Keratinocyte (primary cell): ENCODE data around the gene NFYC. TPM values are rescaled to one million over a fixed set of nuclear protein-coding genes. Genes with fewer than 3 reads are reported as not detected.

Experiments used
- DNase-seq: peaks from one replicate; pipeline ENCODE4 v3.0.0-alpha.2; 2011; ENCODE audit warnings: low read depth, missing footprints, low spot score
- FAIRE-seq: peaks from 2 replicates; lab custom pipeline; 2011; peaks lifted over from hg19 to GRCh38; lab: Jason Lieb, UNC
- H2AFZ ChIP-seq: 2 replicates; pipeline ENCODE4 v1.6.0; 2012; ENCODE audit warnings: low read length, control low read depth, inconsistent platforms; ENCODE audit not compliant: control insufficient read depth
- H3K27ac ChIP-seq: 2 replicates; pipeline ENCODE4 v1.5.1; 2011; ENCODE audit warnings: low read length; ENCODE audit not compliant: control insufficient read depth, insufficient read depth
- H3K27me3 ChIP-seq: 3 replicates; pipeline ENCODE4 v1.6.0; 2011; ENCODE audit warnings: low read length; ENCODE audit not compliant: control insufficient read depth, insufficient read depth; ENCODE audit errors: extremely low read depth
- H3K36me3 ChIP-seq, 2 experiments: 2 replicates in 1 of 2; 3 replicates in 1 of 2; pipeline ENCODE4 v1.5.1; 2011; ENCODE audit warnings: low read length in 2 of 2, mild to moderate bottlenecking in 1 of 2; ENCODE audit not compliant: control insufficient read depth in 2 of 2, insufficient read depth in 2 of 2; ENCODE audit errors: extremely low read depth in 1 of 2
- H3K4me1 ChIP-seq: 3 replicates; pipeline ENCODE4 v1.5.1; 2011; ENCODE audit warnings: low read length; ENCODE audit not compliant: control insufficient read depth, insufficient read depth; ENCODE audit errors: extremely low read depth
- H3K4me2 ChIP-seq: 3 replicates; pipeline ENCODE4 v1.6.0; 2011; ENCODE audit warnings: low read depth, low read length; ENCODE audit not compliant: control insufficient read depth, insufficient read depth; ENCODE audit errors: extremely low read depth
- H3K4me3 ChIP-seq, 3 experiments: fragments of 200-600 bp in 1 of 3; sonication (generic) in 1 of 3; 2 replicates in 2 of 3; 3 replicates in 1 of 3; pipeline ENCODE4 v1.5.1; 2011 to 2016; ENCODE audit warnings: low read length in 3 of 3, mild to moderate bottlenecking in 3 of 3, control low read depth in 2 of 3, inconsistent platforms in 1 of 3, low read depth in 1 of 3, mixed read lengths in 1 of 3, mixed run types in 1 of 3, moderate library complexity in 1 of 3; ENCODE audit not compliant: control insufficient read depth in 2 of 3, insufficient read depth in 2 of 3; ENCODE audit errors: extremely low read depth in 1 of 3
- H3K79me2 ChIP-seq: 2 replicates; pipeline ENCODE4 v1.6.0; 2012; ENCODE audit warnings: low read length; ENCODE audit not compliant: control insufficient read depth, insufficient read depth
- H3K9ac ChIP-seq: 3 replicates; pipeline ENCODE4 v1.6.0; 2011; ENCODE audit warnings: low read length; ENCODE audit not compliant: control insufficient read depth, insufficient read depth; ENCODE audit errors: extremely low read depth
- H3K9me1 ChIP-seq: 3 replicates; pipeline ENCODE4 v1.6.0; 2011; ENCODE audit warnings: low read length; ENCODE audit not compliant: control insufficient read depth, insufficient read depth; ENCODE audit errors: extremely low read depth
- H3K9me3 ChIP-seq: 2 replicates; pipeline ENCODE4 v1.5.1; 2012; ENCODE audit warnings: low read depth, low read length; ENCODE audit not compliant: control insufficient read depth
- H4K20me1 ChIP-seq: 3 replicates; pipeline ENCODE4 v1.6.0; 2011; ENCODE audit warnings: low read length; ENCODE audit not compliant: control insufficient read depth, insufficient read depth; ENCODE audit errors: extremely low read depth
- EZH2 ChIP-seq: IDR thresholded peaks from one replicate; pipeline ENCODE4 v1.6.1; 2012; ENCODE audit warnings: inconsistent platforms, mild to moderate bottlenecking, low read length, moderate library complexity
- dilution Hi-C: fragments of 300-500 bp; cut with MboI; formaldehyde crosslinking; loops from one replicate; pipeline ENCODE4 v1.7.0; 2020; ENCODE audit warnings: low sequenced_read_pairs; ENCODE audit not compliant: extremely low pct_ligation_motif_present
- polyA plus RNA-seq, 5 experiments: library from polyadenylated mRNA; depleted of rRNA in 3 of 5; stranded (reverse) in 3 of 5; stranded (forward) in 1 of 5; unstranded in 1 of 5; fragments of >200 nt; gene quantifications; 1 replicate in 1 of 5; 2 replicates in 3 of 5; 3 replicates in 1 of 5; pipeline versions ENCODE4 v1.2.1 to v1.2.3, GENCODE V29; 2011 to 2012; ENCODE audit warnings: missing spikeins in 2 of 5, low read depth in 1 of 5, low replicate concordance in 1 of 5
- TF ChIP-seq, protein P1 (sequence below), 3 experiments: IDR thresholded peaks in 1 of 3; conservative IDR thresholded peaks in 1 of 3; optimal IDR thresholded peaks in 1 of 3; 2 replicates in 2 of 3; 3 replicates in 1 of 3; pipeline versions ENCODE3 to v1.5.1; 2011; ENCODE audit warnings: low read length in 3 of 3, mild to moderate bottlenecking in 3 of 3, moderate library complexity in 2 of 3, control low read depth in 1 of 3, inconsistent platforms in 1 of 3; ENCODE audit not compliant: insufficient read depth in 2 of 3; ENCODE audit errors: extremely low read depth in 1 of 3

NFYC gene
- polyA plus RNA-seq, 1 donor (not counting 4 experiments of a cell fraction or from before 2014, with no cell fraction given), result 32.4 TPM

DNA sequence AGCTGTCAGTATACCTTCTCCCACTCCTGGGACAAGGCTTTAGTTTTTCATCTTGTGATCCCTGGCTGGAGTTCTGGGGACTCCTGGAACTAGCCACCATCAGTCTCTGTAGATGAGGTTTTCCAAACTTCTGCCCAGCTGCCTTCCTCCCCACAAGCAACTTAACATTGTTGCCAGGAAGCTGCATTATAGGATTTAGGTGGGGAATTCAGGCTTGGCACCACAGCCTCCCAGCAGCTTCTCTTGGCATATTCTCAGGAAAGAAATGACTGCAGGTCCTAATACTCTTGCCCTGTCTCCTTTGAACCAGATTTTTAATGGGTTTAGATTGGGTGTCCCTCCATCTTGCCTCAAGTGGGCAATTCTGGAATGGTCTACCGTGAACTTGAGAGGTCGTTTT is 73.5 kb downstream of the NFYC start:
- dilution Hi-C loops, result no loop called here
- Histone ChIP-seq H3K36me3 (peaks cover 29 to 31% of the 10 kb centered on the region in 2 experiments), H3K4me2 (no peak overlapping the region), H3K9me3 (no peaks in the 10 kb centered on the region), H3K4me1 (peaks cover 5% of the 10 kb centered on the region), H3K4me3 (no peak overlapping the region), H2AFZ (no peak overlapping the region), H3K27me3 (no peaks in the 10 kb centered on the region), H3K9me1 (no peaks in the 10 kb centered on the region), H4K20me1 (no peaks in the 10 kb centered on the region), H3K9ac (no peak overlapping the region), H3K27ac (no peak overlapping the region), H3K79me2 (no peaks in the 10 kb centered on the region)
- DNase-seq (no peak), FAIRE-seq (no peak)
- TF ChIP-seq EZH2, result no peak
- TF ChIP-seq, protein P1, sequence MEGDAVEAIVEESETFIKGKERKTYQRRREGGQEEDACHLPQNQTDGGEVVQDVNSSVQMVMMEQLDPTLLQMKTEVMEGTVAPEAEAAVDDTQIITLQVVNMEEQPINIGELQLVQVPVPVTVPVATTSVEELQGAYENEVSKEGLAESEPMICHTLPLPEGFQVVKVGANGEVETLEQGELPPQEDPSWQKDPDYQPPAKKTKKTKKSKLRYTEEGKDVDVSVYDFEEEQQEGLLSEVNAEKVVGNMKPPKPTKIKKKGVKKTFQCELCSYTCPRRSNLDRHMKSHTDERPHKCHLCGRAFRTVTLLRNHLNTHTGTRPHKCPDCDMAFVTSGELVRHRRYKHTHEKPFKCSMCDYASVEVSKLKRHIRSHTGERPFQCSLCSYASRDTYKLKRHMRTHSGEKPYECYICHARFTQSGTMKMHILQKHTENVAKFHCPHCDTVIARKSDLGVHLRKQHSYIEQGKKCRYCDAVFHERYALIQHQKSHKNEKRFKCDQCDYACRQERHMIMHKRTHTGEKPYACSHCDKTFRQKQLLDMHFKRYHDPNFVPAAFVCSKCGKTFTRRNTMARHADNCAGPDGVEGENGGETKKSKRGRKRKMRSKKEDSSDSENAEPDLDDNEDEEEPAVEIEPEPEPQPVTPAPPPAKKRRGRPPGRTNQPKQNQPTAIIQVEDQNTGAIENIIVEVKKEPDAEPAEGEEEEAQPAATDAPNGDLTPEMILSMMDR (optimal IDR thresholded peaks at IDR 0.05 in 1 of 3, IDR thresholded peaks at IDR 0.05 in 1 of 3, conservative IDR thresholded peaks at IDR 0.05 in 1 of 3; ENCODE audit: extremely low read depth in 1 of 3, insufficient read depth in 2 of 3, low read length in 3 of 3), result no peak

DNA sequence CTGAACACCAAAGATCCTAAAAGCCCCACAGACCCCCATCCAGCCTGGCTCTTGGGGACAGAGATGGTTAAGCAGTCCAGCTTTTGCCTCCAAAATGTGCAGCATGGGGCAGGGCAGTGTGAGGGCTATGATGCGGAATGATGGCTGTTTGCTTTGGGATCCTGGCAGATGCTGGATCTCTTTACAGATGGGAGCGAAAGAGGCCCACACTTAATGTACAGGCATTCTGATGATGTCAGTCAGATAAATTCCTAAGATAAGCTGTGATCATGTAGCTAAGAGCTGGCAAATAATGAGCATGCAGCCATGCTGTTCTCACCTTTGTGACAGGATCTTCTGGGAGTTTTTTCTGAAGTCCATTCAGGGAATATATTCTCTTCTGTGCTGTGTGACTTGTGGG is 74.5 kb downstream of the NFYC start:
- Histone ChIP-seq H3K4me2 (no peak overlapping the region), H3K79me2 (no peaks in the 10 kb centered on the region), H4K20me1 (no peaks in the 10 kb centered on the region), H3K36me3 (peaks cover 32 to 35% of the 10 kb centered on the region in 2 experiments), H3K4me1 (peaks cover 9% of the 10 kb centered on the region), H3K4me3 (no peak overlapping the region), H3K9ac (no peak overlapping the region), H2AFZ (no peak overlapping the region), H3K9me3 (no peaks in the 10 kb centered on the region), H3K9me1 (no peaks in the 10 kb centered on the region), H3K27ac (no peak overlapping the region), H3K27me3 (no peaks in the 10 kb centered on the region)
- no peak for FAIRE-seq
- dilution Hi-C loops, result no loop called here
- no peak for DNase-seq
- TF ChIP-seq, protein P1 (optimal IDR thresholded peaks at IDR 0.05 in 1 of 3, IDR thresholded peaks at IDR 0.05 in 1 of 3, conservative IDR thresholded peaks at IDR 0.05 in 1 of 3; ENCODE audit: extremely low read depth in 1 of 3, insufficient read depth in 2 of 3, low read length in 3 of 3), result no peak
- TF ChIP-seq EZH2, result no peak
